KMS-11 (cell line): ENCODE data around the gene SCAI.
"Not testable (repeated sequence)": the region's sequence is repeated elsewhere in the genome, so short reads cannot be mapped to it uniquely, and the experiment has no call there.

Experiments used
- H2AFZ ChIP-seq: fragments of 200-600 bp; sonication (generic); 2 replicates; pipeline ENCODE4 v1.6.1; 2016; ENCODE audit warnings: antibody characterized with exemption, mixed run types, low read depth
- H3K27ac ChIP-seq: fragments of 200-600 bp; sonication (generic); 2 replicates; pipeline ENCODE4 v1.6.1; 2016; ENCODE audit warnings: mild to moderate bottlenecking, mixed run types
- H3K27me3 ChIP-seq: fragments of 200-600 bp; sonication (generic); 2 replicates; pipeline ENCODE4 v1.6.1; 2017; ENCODE audit warnings: mild to moderate bottlenecking, low read depth, mixed run types, moderate library complexity; ENCODE audit not compliant: insufficient read depth
- H3K36me3 ChIP-seq: fragments of 200-600 bp; sonication (generic); 2 replicates; pipeline ENCODE4 v1.6.1; 2017; ENCODE audit warnings: mild to moderate bottlenecking, mixed run types; ENCODE audit not compliant: insufficient read depth
- H3K4me1 ChIP-seq: fragments of 200-600 bp; sonication (generic); 2 replicates; pipeline ENCODE4 v1.6.1; 2016; ENCODE audit warnings: mild to moderate bottlenecking, low read depth, mixed run types; ENCODE audit not compliant: poor library complexity, severe bottlenecking
- H3K4me2 ChIP-seq: fragments of 200-600 bp; sonication (generic); 2 replicates; pipeline ENCODE4 v1.7.0; 2016; ENCODE audit warnings: mild to moderate bottlenecking, mixed run types
- H3K4me3 ChIP-seq: fragments of 200-600 bp; sonication (generic); IDR thresholded peaks from 2 replicates; pipeline ENCODE4 v1.6.1; 2017; ENCODE audit warnings: low read depth, low read length, mixed read lengths; ENCODE audit not compliant: insufficient read depth
- H3K79me2 ChIP-seq: fragments of 200-600 bp; sonication (generic); 2 replicates; pipeline ENCODE4 v1.6.1; 2016; ENCODE audit warnings: low read depth, mixed run types; ENCODE audit not compliant: insufficient read depth
- H3K9ac ChIP-seq: fragments of 200-600 bp; sonication (generic); 2 replicates; pipeline ENCODE4 v1.6.1; 2016; ENCODE audit warnings: mild to moderate bottlenecking, mixed run types
- H4K20me1 ChIP-seq: fragments of 200-600 bp; sonication (generic); 2 replicates; pipeline ENCODE4 v1.6.1; 2016; ENCODE audit warnings: mild to moderate bottlenecking, mixed run types; ENCODE audit not compliant: insufficient read depth
- TF ChIP-seq, protein P1 (sequence below): fragments of 200-600 bp; sonication (generic); conservative IDR thresholded peaks from 2 replicates; pipeline ENCODE4 v1.6.1; 2017; ENCODE audit warnings: low read depth, mild to moderate bottlenecking, antibody characterized with exemption, low read length, moderate library complexity, mixed read lengths

Gene SCAI

DNA sequence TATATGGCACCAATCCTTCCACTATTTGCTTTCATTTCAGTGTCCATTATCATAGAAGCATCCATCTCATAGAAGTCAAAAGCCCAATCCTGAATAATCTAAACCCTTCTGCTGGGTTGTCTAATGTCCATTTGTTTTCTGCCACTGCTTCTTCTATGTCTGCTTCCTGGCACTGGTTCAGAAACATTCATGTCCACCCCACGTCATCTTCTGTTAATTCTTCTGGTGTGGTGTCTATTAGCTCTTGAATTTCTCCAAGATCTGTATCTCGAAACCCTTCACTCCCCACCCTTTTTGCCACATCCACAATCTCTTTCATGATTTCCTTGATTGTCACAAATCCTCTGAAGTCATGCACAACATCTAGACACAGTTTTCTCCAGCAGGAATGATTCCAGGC is 179.3 kb downstream of the SCAI start:
- Histone ChIP-seq H3K27ac (no peak overlapping the region), H3K36me3 (no peaks in the 10 kb centered on the region), H3K4me1 (peaks cover 7% of the 10 kb centered on the region), H4K20me1 (no peaks in the 10 kb centered on the region), H3K4me2 (no peak overlapping the region), H3K4me3 (no peak overlapping the region), H2AFZ (no peak overlapping the region), H3K27me3 (no peaks in the 10 kb centered on the region), H3K9ac (no peak overlapping the region), H3K79me2 (no peaks in the 10 kb centered on the region)
- TF ChIP-seq, protein P1, sequence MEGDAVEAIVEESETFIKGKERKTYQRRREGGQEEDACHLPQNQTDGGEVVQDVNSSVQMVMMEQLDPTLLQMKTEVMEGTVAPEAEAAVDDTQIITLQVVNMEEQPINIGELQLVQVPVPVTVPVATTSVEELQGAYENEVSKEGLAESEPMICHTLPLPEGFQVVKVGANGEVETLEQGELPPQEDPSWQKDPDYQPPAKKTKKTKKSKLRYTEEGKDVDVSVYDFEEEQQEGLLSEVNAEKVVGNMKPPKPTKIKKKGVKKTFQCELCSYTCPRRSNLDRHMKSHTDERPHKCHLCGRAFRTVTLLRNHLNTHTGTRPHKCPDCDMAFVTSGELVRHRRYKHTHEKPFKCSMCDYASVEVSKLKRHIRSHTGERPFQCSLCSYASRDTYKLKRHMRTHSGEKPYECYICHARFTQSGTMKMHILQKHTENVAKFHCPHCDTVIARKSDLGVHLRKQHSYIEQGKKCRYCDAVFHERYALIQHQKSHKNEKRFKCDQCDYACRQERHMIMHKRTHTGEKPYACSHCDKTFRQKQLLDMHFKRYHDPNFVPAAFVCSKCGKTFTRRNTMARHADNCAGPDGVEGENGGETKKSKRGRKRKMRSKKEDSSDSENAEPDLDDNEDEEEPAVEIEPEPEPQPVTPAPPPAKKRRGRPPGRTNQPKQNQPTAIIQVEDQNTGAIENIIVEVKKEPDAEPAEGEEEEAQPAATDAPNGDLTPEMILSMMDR: no peak

DNA sequence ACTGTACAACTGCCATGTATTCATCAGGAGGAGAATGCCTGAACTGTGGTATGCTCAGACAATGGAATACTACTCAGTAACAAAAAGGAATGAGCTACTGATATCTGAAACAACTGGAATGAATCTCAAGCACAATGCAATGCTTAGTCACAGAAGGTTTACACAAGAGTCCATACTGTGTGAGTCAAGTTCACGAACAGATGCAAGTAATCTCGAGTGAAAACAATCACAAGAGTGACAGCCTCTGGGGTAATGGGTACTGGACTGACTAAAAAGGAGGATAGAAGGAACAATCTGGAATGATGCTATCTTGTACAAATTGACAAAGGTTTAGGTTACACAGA is 182.9 kb downstream of the SCAI start:
- Histone ChIP-seq H3K9ac (no peak overlapping the region), H3K79me2 (no peaks in the 10 kb centered on the region), H3K4me1 (no peaks in the 10 kb centered on the region), H3K27ac (no peak overlapping the region), H3K4me3 (no peak overlapping the region), H3K36me3 (no peaks in the 10 kb centered on the region), H3K27me3 (no peaks in the 10 kb centered on the region), H3K4me2 (no peak overlapping the region), H2AFZ (no peak overlapping the region), H4K20me1 (no peaks in the 10 kb centered on the region)
- TF ChIP-seq, protein P1: no peak

DNA sequence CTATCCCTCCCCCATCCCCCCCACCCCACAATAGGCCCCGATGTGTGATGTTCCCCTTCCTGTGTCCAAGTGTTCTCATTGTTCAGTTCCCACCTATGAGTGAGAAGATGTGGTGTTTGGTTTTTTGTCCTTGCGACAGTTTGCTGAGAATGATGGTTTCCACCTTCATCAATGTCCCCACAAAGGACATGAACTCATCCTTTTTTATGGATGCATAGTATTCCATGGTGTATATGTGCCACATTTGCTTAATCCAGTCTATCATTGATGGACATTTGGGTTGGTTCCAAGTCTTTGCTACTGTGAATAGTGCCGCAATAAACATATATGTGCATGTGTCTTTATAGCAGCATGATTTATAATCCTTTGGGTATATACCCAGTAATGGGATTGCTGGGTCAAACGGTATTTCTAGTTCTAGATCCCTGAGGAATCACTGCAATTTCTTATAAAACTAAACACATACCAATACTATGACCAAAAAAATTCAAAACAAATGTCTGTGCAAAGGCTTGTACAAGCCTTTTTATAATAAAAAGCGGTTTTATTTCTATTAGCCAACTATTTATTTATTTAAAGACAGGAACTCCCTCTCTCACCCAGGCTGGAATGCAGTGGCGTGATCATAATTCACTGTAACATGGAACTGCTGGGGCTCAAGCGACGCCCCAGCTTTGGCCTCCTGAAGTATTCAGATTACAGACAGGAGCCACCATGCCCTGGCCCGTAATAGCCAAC is 183.5 kb downstream of the SCAI start:
- not testable (repeated sequence) for H3K27ac ChIP-seq, H3K4me1 ChIP-seq, H3K36me3 ChIP-seq, H3K4me3 ChIP-seq, H3K9ac ChIP-seq, H3K27me3 ChIP-seq, H3K79me2 ChIP-seq, H3K4me2 ChIP-seq, H4K20me1 ChIP-seq, H2AFZ ChIP-seq

DNA sequence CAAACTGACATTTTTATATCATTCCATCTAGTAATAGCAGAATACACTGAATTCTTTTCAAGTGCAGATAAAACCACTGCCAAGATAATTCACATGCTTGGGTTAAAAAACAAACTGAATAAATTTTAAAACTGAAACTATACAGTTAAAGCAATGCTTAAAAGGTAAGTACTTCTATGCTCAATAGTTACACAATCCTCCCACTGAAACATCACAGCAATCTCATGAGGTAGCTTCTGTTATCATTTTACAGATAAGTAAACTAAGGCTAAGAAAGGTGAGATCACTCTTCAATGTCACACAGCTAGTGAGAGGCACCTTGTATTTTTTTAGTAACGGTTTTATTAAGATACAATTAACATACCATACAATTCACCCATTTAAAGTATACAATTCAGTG is 189.1 kb downstream of the SCAI start:
- H3K4me2 ChIP-seq: no peak overlapping the region
- H2AFZ ChIP-seq: no peak overlapping the region
- H3K4me3 ChIP-seq: no peak overlapping the region
- H4K20me1 ChIP-seq: no peaks in the 10 kb centered on the region
- H3K9ac ChIP-seq: no peak overlapping the region
- no peak overlapping the region for H3K27ac ChIP-seq
- TF ChIP-seq, protein P1: no peak
- H3K27me3 ChIP-seq: no peaks in the 10 kb centered on the region
- no peaks in the 10 kb centered on the region for H3K36me3 ChIP-seq
- no peaks in the 10 kb centered on the region for H3K4me1 ChIP-seq
- no peaks in the 10 kb centered on the region for H3K79me2 ChIP-seq

DNA sequence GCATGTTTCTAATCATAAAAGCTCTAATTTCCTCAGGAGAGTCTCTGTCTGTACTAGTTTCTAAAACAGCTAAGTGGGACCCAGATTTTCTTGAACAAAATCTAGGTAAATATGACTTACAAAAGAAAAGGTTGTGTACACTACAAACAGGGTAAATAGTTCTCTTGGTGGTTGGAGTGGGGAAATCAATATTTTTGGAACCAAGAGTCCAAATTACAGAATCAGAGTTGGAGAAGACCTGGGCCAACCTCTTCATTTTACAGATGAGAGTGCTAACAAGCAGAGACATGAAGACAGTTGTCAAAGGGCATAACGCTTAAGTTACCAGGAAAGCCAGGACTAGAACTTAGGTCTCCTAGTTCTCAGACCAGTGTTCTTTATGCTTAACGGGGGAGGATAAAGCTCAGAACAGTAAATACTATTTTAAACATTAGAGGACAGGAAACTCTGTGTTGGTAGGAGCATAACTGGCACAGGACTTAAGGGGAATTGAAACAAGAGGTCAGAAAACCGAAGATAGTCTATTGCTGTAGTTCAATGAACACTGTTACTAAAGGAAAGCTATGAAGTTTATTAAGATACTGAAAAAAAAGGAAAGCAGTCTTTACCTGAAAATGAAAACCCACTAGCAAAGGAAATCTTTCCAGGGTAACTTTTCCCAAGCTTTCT is 193.1 kb downstream of the SCAI start:
- H3K79me2 ChIP-seq: no peaks in the 10 kb centered on the region
- no peak overlapping the region for H3K4me3 ChIP-seq
- no peaks in the 10 kb centered on the region for H3K4me1 ChIP-seq
- TF ChIP-seq, protein P1: no peak
- no peak overlapping the region for H2AFZ ChIP-seq
- no peaks in the 10 kb centered on the region for H3K27me3 ChIP-seq
- H4K20me1 ChIP-seq: no peaks in the 10 kb centered on the region
- H3K27ac ChIP-seq: no peak overlapping the region
- H3K4me2 ChIP-seq: no peak overlapping the region
- no peak overlapping the region for H3K9ac ChIP-seq
- H3K36me3 ChIP-seq: no peaks in the 10 kb centered on the region
